ENCODE results near the gene ASTN2. TPM values are rescaled to one million over a fixed set of nuclear protein-coding genes. Genes with fewer than 3 reads are reported as not detected.

ASTN2 gene
- polyA plus RNA-seq, 1 experiment: 6.6 TPM

DNA sequence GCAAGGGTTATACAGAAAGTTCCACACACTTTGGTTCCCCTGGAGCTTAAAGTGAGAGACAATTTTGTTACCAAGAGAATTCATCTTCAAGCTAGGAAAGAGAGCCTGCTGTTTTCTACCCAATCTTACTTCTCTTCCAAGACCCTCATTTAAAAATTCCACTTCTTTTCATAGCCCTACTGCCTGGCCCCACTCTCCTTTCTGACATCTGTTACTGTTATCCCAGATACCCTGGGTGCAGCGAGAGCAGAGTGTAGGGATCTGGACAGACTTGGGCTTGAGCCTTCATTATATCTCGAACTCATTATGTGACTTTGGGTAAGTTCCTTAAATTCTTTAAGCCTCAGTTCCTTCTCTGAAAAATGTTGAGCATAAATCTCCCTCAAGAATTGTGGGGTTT, 263.1 kb downstream of the ASTN2 start:
- Histone ChIP-seq H3K9me3 (ENCODE audit: control insufficient read depth, insufficient read depth, low read length) (no peaks in the 10 kb centered on the region), H3K27ac (ENCODE audit: low read depth, low read length) (no peak overlapping the region), H3K27me3 (ENCODE audit: control insufficient read depth, insufficient read depth, low read length) (no peaks in the 10 kb centered on the region), H3K4me3 (ENCODE audit: low read depth, low read length) (no peak overlapping the region)
- POLR2A ChIA-PET: no interaction called here
- CTCF ChIA-PET: no interaction called here
- TF ChIP-seq CTCF (IDR thresholded peaks at IDR 0.05; ENCODE audit: low read depth, low read length): no peak
- no peak for DNase-seq (ENCODE audit: low read depth, low spot score)

- Histone ChIP-seq H3K27me3 (ENCODE audit: control insufficient read depth, insufficient read depth, low read length) (no peaks in the 10 kb centered on the region), H3K9me3 (ENCODE audit: control insufficient read depth, insufficient read depth, low read length) (no peaks in the 10 kb centered on the region), H3K4me3 (ENCODE audit: low read depth, low read length) (no peak overlapping the region), H3K27ac (ENCODE audit: low read depth, low read length) (no peak overlapping the region)
- DNase-seq (ENCODE audit: low read depth, low spot score): no peak
- CTCF ChIA-PET: no interaction called here
- POLR2A ChIA-PET: no interaction called here
- no peak for TF ChIP-seq CTCF (IDR thresholded peaks at IDR 0.05; ENCODE audit: low read depth, low read length)
These were observed 264.9 kb downstream of the ASTN2 start for GRCh38 chr9:117149996-117150395.

DNA sequence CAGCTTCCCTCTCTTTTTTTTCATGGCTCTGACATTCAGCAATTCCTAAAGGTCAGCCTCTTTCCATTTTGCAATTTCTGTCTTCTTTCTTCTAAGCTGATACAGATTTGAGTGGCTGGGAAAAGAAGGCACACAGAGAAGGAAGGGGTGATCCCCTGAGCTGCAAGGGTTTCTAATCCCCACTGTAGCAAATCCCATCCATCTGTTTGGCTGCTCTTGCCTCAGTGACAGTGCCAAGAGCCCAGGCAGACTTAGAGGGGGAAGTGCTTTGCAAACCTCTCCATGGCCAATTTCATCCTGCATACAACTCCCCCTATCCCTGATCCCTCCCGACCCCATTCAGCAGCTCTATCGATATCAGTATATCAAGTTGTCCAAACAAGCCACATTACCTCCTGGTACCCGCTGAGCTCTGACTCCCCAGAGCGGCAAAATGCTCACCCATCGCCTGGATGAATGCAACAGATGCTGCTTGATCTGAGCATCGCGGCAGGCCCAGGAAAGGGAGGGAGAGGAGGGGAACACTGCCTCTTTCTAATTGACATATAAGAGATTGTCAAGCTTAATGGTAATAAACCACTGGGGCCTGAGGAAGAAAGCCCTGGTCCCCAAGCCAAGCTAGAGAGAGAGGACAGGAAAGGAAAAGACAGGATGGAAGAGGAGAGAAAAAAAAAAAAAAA, 268.9 kb downstream of the ASTN2 start:
- Histone ChIP-seq H3K27me3 (ENCODE audit: control insufficient read depth, insufficient read depth, low read length) (no peaks in the 10 kb centered on the region), H3K9me3 (ENCODE audit: control insufficient read depth, insufficient read depth, low read length) (no peaks in the 10 kb centered on the region), H3K4me3 (ENCODE audit: low read depth, low read length) (no peak overlapping the region), H3K27ac (ENCODE audit: low read depth, low read length) (no peak overlapping the region)
- TF ChIP-seq CTCF (IDR thresholded peaks at IDR 0.05; ENCODE audit: low read depth, low read length): no peak
- CTCF ChIA-PET: no interaction called here
- POLR2A ChIA-PET: no interaction called here
- DNase-seq (ENCODE audit: low read depth, low spot score): no peak

DNA sequence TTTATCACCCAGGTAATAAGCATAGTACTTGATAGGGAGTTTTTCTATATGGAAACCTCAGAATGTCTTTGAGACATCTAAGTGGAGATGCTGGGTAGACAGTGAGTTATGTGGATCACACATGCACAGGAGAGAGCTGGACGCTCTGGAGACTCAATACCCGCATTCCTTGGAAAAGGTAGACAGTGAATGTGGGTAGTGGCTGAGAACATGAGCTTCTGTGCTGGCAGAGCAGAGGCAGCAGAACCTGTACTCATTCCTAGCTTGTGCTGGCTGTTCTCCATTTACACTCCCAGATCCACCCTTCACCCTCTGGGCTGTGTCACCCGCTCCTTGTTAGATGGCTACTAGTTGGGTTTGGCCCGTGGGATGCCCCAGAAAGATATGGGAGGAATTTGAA, 269.8 kb downstream of the ASTN2 start:
- DNase-seq (ENCODE audit: low read depth, low spot score): no peak
- Histone ChIP-seq H3K27ac (ENCODE audit: low read depth, low read length) (no peak overlapping the region), H3K27me3 (ENCODE audit: control insufficient read depth, insufficient read depth, low read length) (no peaks in the 10 kb centered on the region), H3K9me3 (ENCODE audit: control insufficient read depth, insufficient read depth, low read length) (no peaks in the 10 kb centered on the region), H3K4me3 (ENCODE audit: low read depth, low read length) (no peak overlapping the region)
- ChIA-PET POLR2A (no interaction called here), CTCF (no interaction called here)
- TF ChIP-seq CTCF (IDR thresholded peaks at IDR 0.05; ENCODE audit: low read depth, low read length): no peak

DNA sequence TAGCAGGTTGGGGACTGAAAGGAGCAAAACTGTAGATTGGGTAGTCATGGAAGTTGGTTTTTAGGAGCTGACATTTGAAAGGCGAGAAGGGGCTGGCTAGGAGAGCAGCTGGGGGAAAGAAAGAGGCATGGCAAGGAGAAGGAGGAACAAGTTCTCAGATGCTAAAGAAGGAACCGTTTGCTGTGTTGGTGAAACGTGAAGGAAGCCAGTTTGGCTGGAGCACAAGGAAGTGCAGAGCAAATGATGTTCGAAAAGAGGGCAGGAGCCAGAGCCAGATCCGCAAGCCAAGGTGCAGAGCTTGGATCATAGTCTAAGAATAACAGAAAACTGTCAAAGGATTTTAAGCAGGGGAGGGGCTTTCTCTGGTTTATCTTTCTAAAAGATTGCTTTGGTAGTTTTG, 276.6 kb downstream of the ASTN2 start:
- POLR2A ChIA-PET: no interaction called here
- H3K27ac ChIP-seq (ENCODE audit: low read depth, low read length): no peak overlapping the region

More for the DNA sequence above, 276.6 kb downstream of the ASTN2 start:
- Histone ChIP-seq H3K4me3 (ENCODE audit: low read depth, low read length) (no peak overlapping the region), H3K27me3 (ENCODE audit: control insufficient read depth, insufficient read depth, low read length) (no peaks in the 10 kb centered on the region), H3K9me3 (ENCODE audit: control insufficient read depth, insufficient read depth, low read length) (no peaks in the 10 kb centered on the region)
- no peak for TF ChIP-seq CTCF (IDR thresholded peaks at IDR 0.05; ENCODE audit: low read depth, low read length)
- CTCF ChIA-PET: no interaction called here
- no peak for DNase-seq (ENCODE audit: low read depth, low spot score)

Data from AG04450 (cell line).